ENCODE results near the gene CAMK2A.

DNA sequence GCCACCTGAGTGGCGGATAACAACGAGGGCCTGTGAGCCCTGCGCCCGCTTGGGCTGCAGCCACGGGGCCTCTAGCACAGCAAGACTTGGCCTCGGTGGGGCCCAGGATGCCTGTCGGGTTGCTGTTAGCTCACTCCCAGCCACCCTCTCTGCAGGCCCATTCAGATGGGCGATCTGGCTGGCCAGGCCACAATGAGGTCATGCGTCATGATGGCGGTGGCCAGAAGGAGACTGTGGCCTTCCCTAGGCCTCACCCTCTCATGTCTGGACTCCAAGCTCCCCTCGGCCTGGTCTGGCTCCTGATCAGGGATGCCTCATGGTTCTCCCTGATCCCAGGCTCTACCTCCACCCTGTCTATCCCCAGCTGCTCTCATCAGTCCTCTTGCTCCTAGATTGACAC lies 49.0 kb upstream of the CAMK2A start:
- TF ChIP-seq, protein P1, sequence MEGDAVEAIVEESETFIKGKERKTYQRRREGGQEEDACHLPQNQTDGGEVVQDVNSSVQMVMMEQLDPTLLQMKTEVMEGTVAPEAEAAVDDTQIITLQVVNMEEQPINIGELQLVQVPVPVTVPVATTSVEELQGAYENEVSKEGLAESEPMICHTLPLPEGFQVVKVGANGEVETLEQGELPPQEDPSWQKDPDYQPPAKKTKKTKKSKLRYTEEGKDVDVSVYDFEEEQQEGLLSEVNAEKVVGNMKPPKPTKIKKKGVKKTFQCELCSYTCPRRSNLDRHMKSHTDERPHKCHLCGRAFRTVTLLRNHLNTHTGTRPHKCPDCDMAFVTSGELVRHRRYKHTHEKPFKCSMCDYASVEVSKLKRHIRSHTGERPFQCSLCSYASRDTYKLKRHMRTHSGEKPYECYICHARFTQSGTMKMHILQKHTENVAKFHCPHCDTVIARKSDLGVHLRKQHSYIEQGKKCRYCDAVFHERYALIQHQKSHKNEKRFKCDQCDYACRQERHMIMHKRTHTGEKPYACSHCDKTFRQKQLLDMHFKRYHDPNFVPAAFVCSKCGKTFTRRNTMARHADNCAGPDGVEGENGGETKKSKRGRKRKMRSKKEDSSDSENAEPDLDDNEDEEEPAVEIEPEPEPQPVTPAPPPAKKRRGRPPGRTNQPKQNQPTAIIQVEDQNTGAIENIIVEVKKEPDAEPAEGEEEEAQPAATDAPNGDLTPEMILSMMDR (IDR thresholded peaks at IDR 0.05; ENCODE audit: insufficient read depth, low read length): no peak
- TF ChIP-seq SPI1 (IDR thresholded peaks at IDR 0.05; ENCODE audit: borderline replicate concordance, low read depth) (no peak), POLR2AphosphoS5 (IDR thresholded peaks at IDR 0.05; ENCODE audit: low read depth) (no peak)
- TF ChIP-seq, protein P2, sequence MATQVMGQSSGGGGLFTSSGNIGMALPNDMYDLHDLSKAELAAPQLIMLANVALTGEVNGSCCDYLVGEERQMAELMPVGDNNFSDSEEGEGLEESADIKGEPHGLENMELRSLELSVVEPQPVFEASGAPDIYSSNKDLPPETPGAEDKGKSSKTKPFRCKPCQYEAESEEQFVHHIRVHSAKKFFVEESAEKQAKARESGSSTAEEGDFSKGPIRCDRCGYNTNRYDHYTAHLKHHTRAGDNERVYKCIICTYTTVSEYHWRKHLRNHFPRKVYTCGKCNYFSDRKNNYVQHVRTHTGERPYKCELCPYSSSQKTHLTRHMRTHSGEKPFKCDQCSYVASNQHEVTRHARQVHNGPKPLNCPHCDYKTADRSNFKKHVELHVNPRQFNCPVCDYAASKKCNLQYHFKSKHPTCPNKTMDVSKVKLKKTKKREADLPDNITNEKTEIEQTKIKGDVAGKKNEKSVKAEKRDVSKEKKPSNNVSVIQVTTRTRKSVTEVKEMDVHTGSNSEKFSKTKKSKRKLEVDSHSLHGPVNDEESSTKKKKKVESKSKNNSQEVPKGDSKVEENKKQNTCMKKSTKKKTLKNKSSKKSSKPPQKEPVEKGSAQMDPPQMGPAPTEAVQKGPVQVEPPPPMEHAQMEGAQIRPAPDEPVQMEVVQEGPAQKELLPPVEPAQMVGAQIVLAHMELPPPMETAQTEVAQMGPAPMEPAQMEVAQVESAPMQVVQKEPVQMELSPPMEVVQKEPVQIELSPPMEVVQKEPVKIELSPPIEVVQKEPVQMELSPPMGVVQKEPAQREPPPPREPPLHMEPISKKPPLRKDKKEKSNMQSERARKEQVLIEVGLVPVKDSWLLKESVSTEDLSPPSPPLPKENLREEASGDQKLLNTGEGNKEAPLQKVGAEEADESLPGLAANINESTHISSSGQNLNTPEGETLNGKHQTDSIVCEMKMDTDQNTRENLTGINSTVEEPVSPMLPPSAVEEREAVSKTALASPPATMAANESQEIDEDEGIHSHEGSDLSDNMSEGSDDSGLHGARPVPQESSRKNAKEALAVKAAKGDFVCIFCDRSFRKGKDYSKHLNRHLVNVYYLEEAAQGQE (IDR thresholded peaks at IDR 0.05; ENCODE audit: insufficient replicate concordance, low read depth): no peak
